GM12801 (cell line): ENCODE data around the gene CCDC97.

Source experiments
- CTCF ChIP-seq: IDR thresholded peaks from one replicate; pipeline ENCODE4 v1.5.1; 2011; ENCODE audit warnings: control low read depth; ENCODE audit not compliant: insufficient read length; ENCODE audit errors: extremely low read depth

Gene CCDC97

GRCh38 chr19:41327576-41328156 is 17.7 kb downstream of the CCDC97 start:
- TF ChIP-seq CTCF = no peak

- TF ChIP-seq CTCF = no peak
Observed at GRCh38 chr19:41328157-41328841, 18.3 kb downstream of the CCDC97 start.

GRCh38 chr19:41328842-41329225 is 18.9 kb downstream of the CCDC97 start:
- TF ChIP-seq CTCF = no peak

- no peak for TF ChIP-seq CTCF
Observed at GRCh38 chr19:41330481-41330880, 20.5 kb downstream of the CCDC97 start.

GRCh38 chr19:41330946-41331678 is 21.1 kb downstream of the CCDC97 start:
- no peak for TF ChIP-seq CTCF

GRCh38 chr19:41332000-41332399 is 22.0 kb downstream of the CCDC97 start:
- TF ChIP-seq CTCF = no peak

- TF ChIP-seq CTCF = no peak
Observed at GRCh38 chr19:41332468-41332867, 22.5 kb downstream of the CCDC97 start.
